Type B pancreatic cell (in vitro differentiated cells): ENCODE results near the gene MYO3B. TPM values are rescaled to one million over a fixed set of nuclear protein-coding genes. Genes with fewer than 3 reads are reported as not detected.

Experiments
- DNase-seq: peaks from one replicate; pipeline ENCODE4 v3.0.0; 2021; ENCODE audit warnings: mixed read lengths; ENCODE audit not compliant: unreplicated experiment; ENCODE audit errors: extremely low spot score
- H3K27ac Mint-ChIP-seq: 2 replicates; pipeline ENCODE4 v1.8.0; 2021; ENCODE audit warnings: mild to moderate bottlenecking, mixed read lengths
- H3K27me3 Mint-ChIP-seq: 2 replicates; pipeline ENCODE4 v1.8.0; 2021; ENCODE audit warnings: mixed read lengths
- H3K36me3 Mint-ChIP-seq: 2 replicates; pipeline ENCODE4 v1.8.0; 2021; ENCODE audit warnings: mixed read lengths
- H3K4me1 Mint-ChIP-seq: one replicate; pipeline ENCODE4 v1.8.0; 2021; ENCODE audit warnings: mixed read lengths; ENCODE audit not compliant: unreplicated experiment
- H3K4me3 Mint-ChIP-seq: 2 replicates; pipeline ENCODE4 v1.8.0; 2021; ENCODE audit warnings: mild to moderate bottlenecking, mixed read lengths
- H3K9me3 Mint-ChIP-seq: 2 replicates; pipeline ENCODE4 v1.8.0; 2021; ENCODE audit warnings: mixed read lengths
- total RNA-seq: library from RNA; stranded (reverse); gene quantifications from 2 replicates; pipeline ENCODE4 v1.2.1, GENCODE V29; 2021; ENCODE audit warnings: low replicate concordance
- TF ChIP-seq, protein P1 (sequence below): fragments of 200-600 bp; sonication (generic); conservative IDR thresholded peaks from 2 replicates; pipeline ENCODE4 v1.5.0; 2021; ENCODE audit warnings: antibody characterized with exemption, mild to moderate bottlenecking

MYO3B gene
- total RNA-seq, 1 donor from 2014 or later = 0.46 TPM

DNA sequence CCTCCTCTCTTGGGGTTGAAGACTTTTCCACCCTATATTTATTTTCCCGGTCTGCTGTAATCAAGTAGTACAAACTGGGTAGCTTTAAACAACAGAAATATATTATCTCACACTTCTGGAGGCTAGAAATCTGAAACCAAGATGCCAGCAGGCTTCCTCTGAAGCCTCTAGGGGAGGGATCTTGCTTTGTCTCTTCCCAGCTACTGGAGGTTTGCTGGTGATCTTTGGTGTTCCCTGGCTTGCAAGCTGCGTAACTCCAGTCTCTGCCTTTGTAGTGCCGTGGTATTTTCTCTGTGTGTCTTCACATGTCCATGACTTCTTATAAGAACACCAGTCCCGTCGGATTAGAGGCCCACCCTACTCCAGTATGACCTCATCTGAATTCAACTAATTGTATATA is 44.4 kb downstream of the MYO3B start:
- H3K36me3 Mint-ChIP-seq = no peaks in the 10 kb centered on the region
- peaks cover 28% of the 10 kb centered on the region for H3K4me1 Mint-ChIP-seq
- DNase-seq = no peak
- H3K9me3 Mint-ChIP-seq = no peaks in the 10 kb centered on the region
- peak overlapping the region; percentile 26 for H3K4me3 Mint-ChIP-seq
- H3K27ac Mint-ChIP-seq = peak overlapping the region; percentile 79
- H3K27me3 Mint-ChIP-seq = no peaks in the 10 kb centered on the region
- TF ChIP-seq, protein P1, sequence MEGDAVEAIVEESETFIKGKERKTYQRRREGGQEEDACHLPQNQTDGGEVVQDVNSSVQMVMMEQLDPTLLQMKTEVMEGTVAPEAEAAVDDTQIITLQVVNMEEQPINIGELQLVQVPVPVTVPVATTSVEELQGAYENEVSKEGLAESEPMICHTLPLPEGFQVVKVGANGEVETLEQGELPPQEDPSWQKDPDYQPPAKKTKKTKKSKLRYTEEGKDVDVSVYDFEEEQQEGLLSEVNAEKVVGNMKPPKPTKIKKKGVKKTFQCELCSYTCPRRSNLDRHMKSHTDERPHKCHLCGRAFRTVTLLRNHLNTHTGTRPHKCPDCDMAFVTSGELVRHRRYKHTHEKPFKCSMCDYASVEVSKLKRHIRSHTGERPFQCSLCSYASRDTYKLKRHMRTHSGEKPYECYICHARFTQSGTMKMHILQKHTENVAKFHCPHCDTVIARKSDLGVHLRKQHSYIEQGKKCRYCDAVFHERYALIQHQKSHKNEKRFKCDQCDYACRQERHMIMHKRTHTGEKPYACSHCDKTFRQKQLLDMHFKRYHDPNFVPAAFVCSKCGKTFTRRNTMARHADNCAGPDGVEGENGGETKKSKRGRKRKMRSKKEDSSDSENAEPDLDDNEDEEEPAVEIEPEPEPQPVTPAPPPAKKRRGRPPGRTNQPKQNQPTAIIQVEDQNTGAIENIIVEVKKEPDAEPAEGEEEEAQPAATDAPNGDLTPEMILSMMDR = no peak

DNA sequence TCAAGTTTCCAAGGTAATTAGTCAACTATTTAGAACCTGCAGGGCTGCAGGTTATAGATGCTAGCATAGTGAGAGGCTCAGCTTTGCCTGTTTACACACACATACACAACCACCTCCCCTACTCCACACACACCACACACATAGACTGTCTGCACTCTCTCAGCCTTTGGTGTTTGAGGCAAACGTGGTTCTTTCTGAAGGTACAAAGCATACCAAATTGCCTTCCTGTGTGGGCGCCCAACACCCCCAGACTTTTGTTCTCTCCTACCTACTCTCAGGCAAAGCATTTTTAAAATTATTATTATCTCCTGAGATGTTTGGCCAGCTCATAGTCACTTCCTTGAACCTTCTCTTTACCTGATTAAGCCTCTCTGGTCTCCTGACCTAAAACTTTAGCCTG is 44.9 kb downstream of the MYO3B start:
- no peaks in the 10 kb centered on the region for H3K9me3 Mint-ChIP-seq
- no peaks in the 10 kb centered on the region for H3K36me3 Mint-ChIP-seq
- DNase-seq = no peak
- H3K4me3 Mint-ChIP-seq = no peak overlapping the region
- peak overlapping the region; percentile 5 for H3K27ac Mint-ChIP-seq
- H3K4me1 Mint-ChIP-seq = peaks cover 28% of the 10 kb centered on the region
- no peaks in the 10 kb centered on the region for H3K27me3 Mint-ChIP-seq
- TF ChIP-seq, protein P1 = no peak

DNA sequence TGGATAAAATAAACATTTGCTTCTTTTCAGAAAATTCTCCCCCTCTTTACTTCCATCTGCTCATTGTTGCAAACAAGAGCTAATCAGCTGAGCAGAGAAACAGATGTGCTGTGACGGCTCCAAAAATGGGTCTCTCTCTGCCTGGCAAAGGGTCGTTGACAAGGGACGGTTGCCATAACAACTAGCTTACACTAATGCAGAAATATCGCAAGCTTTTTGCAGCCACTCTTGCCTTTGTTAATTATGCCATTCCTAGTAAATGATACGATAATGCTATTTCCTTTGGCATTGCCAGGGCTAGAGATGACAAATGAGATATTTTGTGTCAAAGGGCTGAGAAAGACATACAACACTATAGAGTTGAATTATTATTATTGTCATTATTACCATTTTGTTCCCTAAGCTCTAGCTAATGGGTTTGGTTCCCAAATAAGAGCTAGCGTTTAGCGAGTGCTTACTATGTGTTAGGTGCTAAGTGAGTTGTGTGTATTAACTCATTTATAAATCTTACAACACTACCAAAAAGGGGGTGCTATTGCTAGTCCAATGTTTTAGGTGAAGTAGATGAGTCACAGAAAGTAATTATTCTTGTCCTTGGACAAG is 46.8 kb downstream of the MYO3B start:
- TF ChIP-seq, protein P1 = no peak
- no peaks in the 10 kb centered on the region for H3K27me3 Mint-ChIP-seq
- no peak for DNase-seq
- no peak overlapping the region for H3K4me3 Mint-ChIP-seq
- H3K4me1 Mint-ChIP-seq = peaks cover 19% of the 10 kb centered on the region
- H3K36me3 Mint-ChIP-seq = no peaks in the 10 kb centered on the region
- no peak overlapping the region for H3K27ac Mint-ChIP-seq
- no peaks in the 10 kb centered on the region for H3K9me3 Mint-ChIP-seq

DNA sequence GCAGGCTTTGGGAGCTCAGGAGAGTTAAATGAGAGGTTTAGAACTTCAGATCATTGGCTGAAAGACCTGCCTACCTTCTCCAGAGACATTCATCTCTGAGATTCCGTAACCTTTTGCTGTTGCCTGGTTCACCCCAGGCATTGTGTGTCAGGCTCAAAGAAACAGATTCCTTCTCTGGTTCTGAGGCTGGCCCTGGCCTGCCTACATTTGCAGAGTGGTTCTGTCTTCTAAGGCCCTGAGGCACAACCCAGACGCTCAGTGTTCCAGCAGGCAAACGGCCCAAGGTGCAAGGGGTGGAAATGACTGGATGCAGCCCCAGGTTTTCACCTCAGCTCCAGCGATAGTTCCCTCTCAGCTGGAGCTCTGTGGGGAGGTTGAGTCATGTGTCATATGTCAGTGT is 48.3 kb downstream of the MYO3B start:
- peaks cover 15% of the 10 kb centered on the region for H3K4me1 Mint-ChIP-seq
- no peak overlapping the region for H3K4me3 Mint-ChIP-seq
- H3K27ac Mint-ChIP-seq = no peak overlapping the region
- H3K36me3 Mint-ChIP-seq = no peaks in the 10 kb centered on the region
- TF ChIP-seq, protein P1 = no peak
- no peaks in the 10 kb centered on the region for H3K9me3 Mint-ChIP-seq
- no peaks in the 10 kb centered on the region for H3K27me3 Mint-ChIP-seq
- no peak for DNase-seq

DNA sequence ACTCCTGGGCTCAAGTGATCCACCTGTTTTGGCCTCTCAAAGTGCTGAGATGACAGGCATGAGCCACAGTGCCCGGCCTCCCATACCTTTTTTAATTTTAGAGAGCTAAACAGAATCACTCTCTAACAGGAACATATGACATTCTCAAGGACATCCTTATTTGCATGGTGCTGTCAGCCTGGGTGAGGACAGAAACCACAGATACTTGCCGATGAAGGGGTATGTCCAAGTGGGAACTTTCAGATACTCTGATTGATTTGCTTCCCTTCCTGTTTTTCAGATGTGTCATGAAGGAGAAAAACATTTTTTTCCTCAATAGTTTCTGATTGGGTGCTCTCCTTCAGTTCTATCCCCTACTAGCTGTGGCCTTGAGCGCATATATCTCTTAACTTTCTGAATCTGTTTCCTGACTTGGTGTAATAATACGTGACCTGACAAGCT is 49.6 kb downstream of the MYO3B start:
- H3K4me3 Mint-ChIP-seq = no peak overlapping the region
- no peaks in the 10 kb centered on the region for H3K9me3 Mint-ChIP-seq
- DNase-seq = no peak
- H3K4me1 Mint-ChIP-seq = peaks cover 6% of the 10 kb centered on the region
- H3K36me3 Mint-ChIP-seq = no peaks in the 10 kb centered on the region
- H3K27me3 Mint-ChIP-seq = no peaks in the 10 kb centered on the region
- no peak overlapping the region for H3K27ac Mint-ChIP-seq
- TF ChIP-seq, protein P1 = no peak
